Right lobe of liver (tissue), 4 donors: ENCODE measurements around the gene PPBP.

ENCODE experiments used
- POLR2A ChIP-seq: fragments of 450-650 bp; IDR thresholded peaks from one replicate; pipeline ENCODE4 v1.6.1; 2017; ENCODE audit warnings: antibody characterized with exemption, mild to moderate bottlenecking
- TF ChIP-seq, protein P1 (sequence below), 4 donors: fragments of 200-600 bp in 3 of 4; fragments of 450-650 bp in 1 of 4; IDR thresholded peaks; one replicate each; pipeline versions ENCODE4 v1.5.1 to v1.8.0; 2016 to 2022; ENCODE audit warnings: antibody characterized with exemption in 4 of 4, mild to moderate bottlenecking in 2 of 4
- donor health status: DM: no; HTN: no; CAD: no.
- donor health status: DM: no; HTN: no; CAD: no.
- donor health status: DM: no; HTN: yes; CAD: no.

- no peak for TF ChIP-seq POLR2A
- TF ChIP-seq, protein P1, sequence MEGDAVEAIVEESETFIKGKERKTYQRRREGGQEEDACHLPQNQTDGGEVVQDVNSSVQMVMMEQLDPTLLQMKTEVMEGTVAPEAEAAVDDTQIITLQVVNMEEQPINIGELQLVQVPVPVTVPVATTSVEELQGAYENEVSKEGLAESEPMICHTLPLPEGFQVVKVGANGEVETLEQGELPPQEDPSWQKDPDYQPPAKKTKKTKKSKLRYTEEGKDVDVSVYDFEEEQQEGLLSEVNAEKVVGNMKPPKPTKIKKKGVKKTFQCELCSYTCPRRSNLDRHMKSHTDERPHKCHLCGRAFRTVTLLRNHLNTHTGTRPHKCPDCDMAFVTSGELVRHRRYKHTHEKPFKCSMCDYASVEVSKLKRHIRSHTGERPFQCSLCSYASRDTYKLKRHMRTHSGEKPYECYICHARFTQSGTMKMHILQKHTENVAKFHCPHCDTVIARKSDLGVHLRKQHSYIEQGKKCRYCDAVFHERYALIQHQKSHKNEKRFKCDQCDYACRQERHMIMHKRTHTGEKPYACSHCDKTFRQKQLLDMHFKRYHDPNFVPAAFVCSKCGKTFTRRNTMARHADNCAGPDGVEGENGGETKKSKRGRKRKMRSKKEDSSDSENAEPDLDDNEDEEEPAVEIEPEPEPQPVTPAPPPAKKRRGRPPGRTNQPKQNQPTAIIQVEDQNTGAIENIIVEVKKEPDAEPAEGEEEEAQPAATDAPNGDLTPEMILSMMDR (IDR thresholded peaks at IDR 0.05): no peak
Measured at GRCh38 chr4:74021601-74022000, 33.6 kb upstream of the PPBP start.
